ENCODE results near the gene NADK2.

The NADK2 gene

GRCh38 chr5:36175043-36175442 is 66.7 kb downstream of the NADK2 start:
- H3K36me3 ChIP-seq (ENCODE audit: control insufficient read depth in 2 of 2, insufficient read depth in 1 of 2, low read length in 2 of 2) = peaks cover 84 to 90% of the 10 kb centered on the region in 2 experiments
- no peak overlapping the region for H3K27ac ChIP-seq (ENCODE audit: extremely low read depth, low read depth, low read length)
- ChIA-PET POLR2A (no interaction called here), CTCF (interaction anchor here (0.7 kb wide), 1 partner anchor 18 kb away, joined by 3 read pairs; no protein-coding TSS in a partner anchor)
- no peaks in the 10 kb centered on the region for H3K9me3 ChIP-seq (ENCODE audit: control insufficient read depth, insufficient read depth, low read depth, low read length)
- H3K4me3 ChIP-seq (ENCODE audit: low read depth, low read length) = no peak overlapping the region
- no peaks in the 10 kb centered on the region for H3K4me1 ChIP-seq (ENCODE audit: control insufficient read depth, insufficient read depth, low read length)
- TF ChIP-seq PRDM6 (tag by site-specific recombination; IDR thresholded peaks at IDR 0.05) = no peak
- TF ChIP-seq REST (tag by site-specific recombination; IDR thresholded peaks at IDR 0.05) = no peak
- TF ChIP-seq ZNF114 (tag by site-specific recombination; IDR thresholded peaks at IDR 0.05) = no peak
- no peak for TF ChIP-seq ZNF664 (tag by site-specific recombination; IDR thresholded peaks at IDR 0.05)
- TF ChIP-seq ZNF138 (tag by site-specific recombination; IDR thresholded peaks at IDR 0.05; ENCODE audit: borderline replicate concordance) = no peak
- TF ChIP-seq PRDM10 (tag by site-specific recombination; IDR thresholded peaks at IDR 0.05) = no peak
- TF ChIP-seq ZNF112 (tag by site-specific recombination; IDR thresholded peaks at IDR 0.05) = no peak
- TF ChIP-seq ZEB2 (tag by site-specific recombination; IDR thresholded peaks at IDR 0.05) = no peak
- no peak for TF ChIP-seq HOXD13 (CRISPR knock-in tag; IDR thresholded peaks at IDR 0.05; ENCODE audit: borderline replicate concordance)
- no peak for TF ChIP-seq ZNF645 (tag by site-specific recombination; IDR thresholded peaks at IDR 0.05)
- TF ChIP-seq ZBTB20 (tag by site-specific recombination; IDR thresholded peaks at IDR 0.05) = no peak
- no peak for TF ChIP-seq SP2 (tag by site-specific recombination; IDR thresholded peaks at IDR 0.05)
- no peak for TF ChIP-seq ZNF529 (tag by site-specific recombination; IDR thresholded peaks at IDR 0.05; ENCODE audit: insufficient replicate concordance)

- no peak overlapping the region for H3K27ac ChIP-seq (ENCODE audit: extremely low read depth, low read depth, low read length)
- no peaks in the 10 kb centered on the region for H3K4me1 ChIP-seq (ENCODE audit: control insufficient read depth, insufficient read depth, low read length)
- no peaks in the 10 kb centered on the region for H3K9me3 ChIP-seq (ENCODE audit: control insufficient read depth, insufficient read depth, low read depth, low read length)
- peaks cover 82 to 91% of the 10 kb centered on the region in 2 experiments for H3K36me3 ChIP-seq (ENCODE audit: control insufficient read depth in 2 of 2, insufficient read depth in 1 of 2, low read length in 2 of 2)
- no peak overlapping the region for H3K4me3 ChIP-seq (ENCODE audit: low read depth, low read length)
- CTCF ChIA-PET = interaction anchor here (0.6 to 1.0 kb wide), 3 partner anchors 132 to 520 kb away, joined by 3 to 4 read pairs (median 4); no protein-coding TSS in a partner anchor
- POLR2A ChIA-PET = no interaction called here
- no peak for TF ChIP-seq KLF7 (tag by site-specific recombination; IDR thresholded peaks at IDR 0.05; ENCODE audit: borderline replicate concordance)
- no peak for TF ChIP-seq ZNF2 (tag by site-specific recombination; IDR thresholded peaks at IDR 0.05)
- no peak for TF ChIP-seq MZF1 (tag by site-specific recombination; IDR thresholded peaks at IDR 0.05; ENCODE audit: borderline replicate concordance)
- no peak for TF ChIP-seq ZNF600 (tag by site-specific recombination; IDR thresholded peaks at IDR 0.05)
- TF ChIP-seq ELK4 (IDR thresholded peaks at IDR 0.05; ENCODE audit: borderline replicate concordance, low read depth, low read length) = no peak
- no peak for TF ChIP-seq KLF10 (tag by site-specific recombination; IDR thresholded peaks at IDR 0.05)
- TF ChIP-seq ZNF174 (tag by site-specific recombination; IDR thresholded peaks at IDR 0.05) = no peak
- no peak for TF ChIP-seq ZNF148 (tag by site-specific recombination; IDR thresholded peaks at IDR 0.05; ENCODE audit: borderline replicate concordance)
These were observed 67.6 kb downstream of the NADK2 start for GRCh38 chr5:36174119-36174518.
